Right lobe of liver (tissue), 6 donors: ENCODE data around the gene RNLS. TPM values are rescaled to one million over a fixed set of nuclear protein-coding genes. Genes with fewer than 3 reads are reported as not detected.

ENCODE experiments used
- ATAC-seq, 4 donors: fragments of 200-7000 bp; cut with Tn5 transposase; one replicate each; pipeline ENCODE4 v1.9.1; 2020; ENCODE audit warnings: mild to moderate bottlenecking in 4 of 4, moderate library complexity in 4 of 4
- DNase-seq, 3 donors: peaks; one replicate each; pipeline ENCODE4 v3.0.0-alpha.2; 2020
- H3K27ac ChIP-seq, 3 donors: fragments of 200-600 bp; one replicate each; pipeline ENCODE4 v1.8.0; 2022
- H3K27me3 ChIP-seq, 2 donors: fragments of 200-600 bp; one replicate each; pipeline ENCODE4 v1.8.0; 2022
- H3K36me3 ChIP-seq, 4 donors: fragments of 200-600 bp; sonication (generic) in 1 of 4; one replicate each; pipeline versions ENCODE4 v1.5.1 to v1.8.0; 2017 to 2022; ENCODE audit warnings: control low read depth in 1 of 4
- H3K4me1 ChIP-seq, 4 donors: fragments of 200-600 bp; sonication (generic) in 1 of 4; one replicate each; pipeline versions ENCODE4 v1.5.1 to v1.8.0; 2017 to 2022; ENCODE audit warnings: control low read depth in 1 of 4
- H3K4me3 ChIP-seq, 3 donors: fragments of 200-600 bp; one replicate each; pipeline ENCODE4 v1.8.0; 2022
- H3K9me3 ChIP-seq, 4 donors: fragments of 200-600 bp; sonication (generic) in 1 of 4; one replicate each; pipeline versions ENCODE4 v1.5.1 to v1.8.0; 2017 to 2022; ENCODE audit warnings: control low read depth in 1 of 4
- CTCF ChIP-seq, 4 donors: fragments of 200-600 bp in 3 of 4; fragments of 450-650 bp in 1 of 4; IDR thresholded peaks; one replicate each; pipeline versions ENCODE4 v1.5.1 to v1.8.0; 2016 to 2022; ENCODE audit warnings: antibody characterized with exemption in 4 of 4, mild to moderate bottlenecking in 2 of 4
- POLR2A ChIP-seq: fragments of 450-650 bp; IDR thresholded peaks from one replicate; pipeline ENCODE4 v1.6.1; 2017; ENCODE audit warnings: antibody characterized with exemption, mild to moderate bottlenecking
- WGBS: methylation state at CpG from one replicate; pipeline ENCODE4 v1.1.6; 2018; ENCODE audit warnings: low coverage, low lambda C conversion rate; ENCODE audit not compliant: insufficient coverage; ENCODE audit errors: missing lambda C conversion rate; 5-methylcytosine and 5-hydroxymethylcytosine counted together
- intact Hi-C, 2 donors: fragments of 100-400 bp; cut with DNase I; formaldehyde crosslinking; loops; one replicate each; pipeline versions ENCODE4 v1.11.2 to v1.14.1; 2022
- total RNA-seq, 6 experiments: library from RNA; depleted of rRNA in 2 of 6; stranded (reverse); fragments of >200 nt in 2 of 6; fragmentation: NEBNext Ultra II Directional in 3 of 6; extraction: Animal tissue kit (Norgen Biotek cat#: 25700) in 3 of 6; gene quantifications; one replicate each; pipeline versions ENCODE4 v1.1.0 to v1.2.4, GENCODE V29; 2016 to 2023
- donor health status: DM: no; HTN: yes; CAD: no.
- donor health status: DM: no; HTN: no; CAD: no.
- donor health status: DM: no; HTN: no; CAD: no.
- donor health status: DM: no; HTN: yes; CAD: no.
- donor health status: DM: no; HTN: yes; CAD: no.

Gene RNLS
- total RNA-seq, 6 experiments from 2014 or later, result 5.9 to 10.5 (median 7.3) TPM

DNA sequence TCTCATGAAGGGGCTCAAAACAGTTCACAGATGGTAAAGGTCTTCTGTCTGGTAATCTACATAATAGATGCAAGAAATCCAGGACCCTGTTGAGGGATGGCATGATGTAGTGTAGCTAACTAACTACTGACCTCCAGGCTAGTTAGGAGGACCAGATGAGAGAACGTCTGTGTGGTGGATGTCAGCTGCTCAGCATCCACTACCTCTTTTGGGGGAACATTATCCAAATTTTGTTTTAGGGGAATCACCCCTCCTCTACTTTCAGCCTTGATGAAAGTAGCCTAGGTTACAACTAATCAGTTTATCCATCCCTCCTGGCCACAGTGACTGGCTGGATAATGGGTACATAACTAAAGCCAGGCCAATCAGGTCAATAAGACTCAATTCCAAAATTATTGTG lies 246.0 kb downstream of the RNLS start:
- no peaks in the 10 kb centered on the region for H3K27me3 ChIP-seq
- intact Hi-C loops, result no loop called here
- no peaks in the 10 kb centered on the region for H3K4me1 ChIP-seq
- H3K27ac ChIP-seq, result no peak overlapping the region
- H3K4me3 ChIP-seq, result no peak overlapping the region
- 88% methylated on average over 1 of the region's 1 CpG for WGBS
- no peaks in the 10 kb centered on the region for H3K36me3 ChIP-seq
- no peak for DNase-seq
- no peak for ATAC-seq
- TF ChIP-seq CTCF (IDR thresholded peaks at IDR 0.05), result no peak
- no peak for TF ChIP-seq POLR2A
- H3K9me3 ChIP-seq, result no peaks in the 10 kb centered on the region

DNA sequence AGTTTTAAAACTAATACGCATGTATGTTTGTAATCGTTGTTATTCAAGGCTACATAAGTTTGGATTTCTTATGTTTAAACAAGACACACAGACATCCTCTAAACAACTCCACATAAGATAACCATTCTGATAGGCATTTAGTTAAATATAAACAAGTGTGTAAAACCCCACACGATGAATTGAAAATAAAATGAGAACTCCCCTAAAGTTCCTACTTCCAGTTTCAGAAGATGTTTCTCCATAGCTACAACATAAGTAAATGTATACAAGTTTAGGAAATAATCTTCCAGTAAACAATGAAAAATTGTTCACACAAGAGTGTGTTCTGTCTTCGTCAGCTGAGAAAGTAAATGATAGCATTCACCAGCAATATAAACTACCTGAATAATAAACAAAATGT lies 246.8 kb downstream of the RNLS start:
- ATAC-seq (no peak), DNase-seq (no peak)
- H3K27me3 ChIP-seq, result no peaks in the 10 kb centered on the region
- no peaks in the 10 kb centered on the region for H3K36me3 ChIP-seq
- no peak overlapping the region for H3K27ac ChIP-seq
- intact Hi-C loops, result no loop called here
- no peaks in the 10 kb centered on the region for H3K4me1 ChIP-seq
- H3K4me3 ChIP-seq, result no peak overlapping the region
- TF ChIP-seq CTCF (IDR thresholded peaks at IDR 0.05) (no peak), POLR2A (no peak)
- no peaks in the 10 kb centered on the region for H3K9me3 ChIP-seq
- WGBS, result 54% methylated on average over 4 of the region's 4 CpGs

DNA sequence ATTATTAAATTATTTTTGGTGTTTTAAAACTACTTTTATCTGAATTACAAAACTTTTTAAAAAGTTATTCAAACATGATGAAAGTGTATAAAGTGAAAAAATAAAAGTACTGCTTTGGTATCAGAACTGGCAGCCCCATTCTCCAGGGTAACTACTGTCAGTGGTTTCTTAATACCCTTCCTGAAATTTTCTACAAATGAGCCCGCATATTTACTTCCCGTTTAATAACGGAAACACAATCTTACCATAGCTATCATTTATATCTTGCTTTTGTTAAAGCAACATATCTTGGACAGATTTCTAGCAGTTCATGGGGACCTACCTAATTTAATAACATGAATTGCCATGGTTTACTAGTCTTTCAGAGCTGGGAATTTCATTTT lies 249.9 kb downstream of the RNLS start:
- WGBS, result 74% methylated on average over 3 of the region's 3 CpGs
- Histone ChIP-seq H3K27me3 (no peaks in the 10 kb centered on the region), H3K4me1 (no peaks in the 10 kb centered on the region), H3K27ac (no peak overlapping the region), H3K4me3 (no peak overlapping the region), H3K9me3 (no peaks in the 10 kb centered on the region), H3K36me3 (no peaks in the 10 kb centered on the region)
- intact Hi-C loops, result no loop called here
- no peak for ATAC-seq
- no peak for TF ChIP-seq CTCF (IDR thresholded peaks at IDR 0.05)
- DNase-seq, result no peak

GRCh38 chr10:88332503-88333247 lies 250.4 kb downstream of the RNLS start:
- WGBS, result 68% methylated on average over 3 of the region's 3 CpGs
- intact Hi-C loops, result no loop called here
- DNase-seq (no peak), ATAC-seq (no peak)
- Histone ChIP-seq H3K36me3 (no peaks in the 10 kb centered on the region), H3K9me3 (no peaks in the 10 kb centered on the region), H3K27ac (no peak overlapping the region), H3K27me3 (no peaks in the 10 kb centered on the region), H3K4me1 (no peaks in the 10 kb centered on the region), H3K4me3 (no peak overlapping the region)
- TF ChIP-seq CTCF (IDR thresholded peaks at IDR 0.05), result no peak
- TF ChIP-seq POLR2A, result no peak
